Stomach (tissue), 9 donors: ENCODE results near the gene LEFTY1. TPM values are rescaled to one million over a fixed set of nuclear protein-coding genes. Genes with fewer than 3 reads are reported as not detected.
A peak's percentile ranks its signal among the peaks of the same experiment; 100 is the strongest.

Experiments used
- DNase-seq, 2 donors: peaks; one replicate each; pipeline versions ENCODE4 v3.0.0 to v3.0.0-alpha.2; 2013 to 2019
- H3K27ac ChIP-seq, 5 donors: fragments of 200-600 bp in 4 of 5; sonication (generic) in 4 of 5; one replicate each; pipeline ENCODE4 v1.5.1; 2013 to 2019; ENCODE audit warnings: mild to moderate bottlenecking in 1 of 5, moderate library complexity in 1 of 5
- H3K27me3 ChIP-seq, 3 donors: fragments of 200-600 bp; sonication (generic); one replicate each; pipeline ENCODE4 v1.5.1; 2017 to 2019; ENCODE audit warnings: mixed run types in 1 of 3
- H3K36me3 ChIP-seq, 4 donors: fragments of 200-600 bp; sonication (generic); 1 replicate in 3 of 4; 2 replicates in 1 of 4; pipeline ENCODE4 v1.5.1; 2016 to 2019
- H3K4me1 ChIP-seq, 4 donors: fragments of 200-600 bp; sonication (generic); one replicate each; pipeline ENCODE4 v1.5.1; 2016 to 2019
- H3K4me3 ChIP-seq, 4 donors: fragments of 200-600 bp; sonication (generic) in 3 of 4; one replicate each; pipeline ENCODE4 v1.5.1; 2016 to 2019; ENCODE audit warnings: mild to moderate bottlenecking in 1 of 4
- H3K9me3 ChIP-seq, 4 donors: fragments of 200-600 bp; sonication (generic); one replicate each; pipeline ENCODE4 v1.5.1; 2016 to 2019
- EP300 ChIP-seq: sonication (generic); formaldehyde crosslinking; IDR thresholded peaks from one replicate; pipeline ENCODE4 v1.6.1; 2017; ENCODE audit warnings: antibody characterized with exemption
- POLR2A ChIP-seq, 4 donors: fragments of 450-650 bp; IDR thresholded peaks; one replicate each; pipeline ENCODE4 v1.6.1; 2016; ENCODE audit warnings: antibody characterized with exemption in 4 of 4, control low read depth in 2 of 4, mild to moderate bottlenecking in 1 of 4, moderate library complexity in 1 of 4
- POLR2AphosphoS5 ChIP-seq, 3 donors: sonication (generic); formaldehyde crosslinking; IDR thresholded peaks; one replicate each; pipeline ENCODE4 v1.6.1; 2016; ENCODE audit warnings: antibody characterized with exemption in 3 of 3
- WGBS, 5 donors: extraction: QIAGEN DNeasy Blood & Tissue Kit in 3 of 5; methylation state at CpG; one replicate each; pipeline versions ENCODE4 v1.1.5 to v1.1.7; 2013 to 2018; 5-methylcytosine and 5-hydroxymethylcytosine counted together
- intact Hi-C: fragments of 100-400 bp; cut with DNase I; formaldehyde crosslinking; loops from one replicate; pipeline ENCODE4 v1.15.1; 2023; ENCODE audit warnings: low total_unique reads
- polyA plus RNA-seq, 3 donors: library from polyadenylated mRNA; stranded (reverse); fragments of 200-250 nt; gene quantifications; one replicate each; pipeline ENCODE4 v1.2.3, GENCODE V29; 2013
- total RNA-seq, 5 donors: library from RNA; depleted of rRNA; stranded (reverse); fragments of >200 nt; gene quantifications; one replicate each; pipeline versions ENCODE4 v1.1.0 to v1.2.3, GENCODE V29; 2014 to 2016
- TF ChIP-seq, protein P1 (sequence below), 7 experiments: fragments of 450-650 bp in 4 of 7; fragments of 200-600 bp in 3 of 7; sonication (generic) in 3 of 7; IDR thresholded peaks; one replicate each; pipeline ENCODE4 v1.5.1; 2016 to 2019; ENCODE audit warnings: antibody characterized with exemption in 7 of 7, control low read depth in 2 of 7, mild to moderate bottlenecking in 1 of 7
- donor health status: healthy with polysubstance abuse.
- donor health status: Bipolar disorder and iron deficiency.
- donor health status: healthy.

LEFTY1 gene
- total and polyA plus RNA-seq, 8 donors: 0.37 to 499 (median 0.61) TPM; not detected in 3

GRCh38 chr1:225921734-225922709 is 33.1 kb upstream of the LEFTY1 start:
- H3K4me3 ChIP-seq: peak overlapping the region in 1 of 4 donors; percentile 93
- intact Hi-C loops: no loop called here
- peaks cover 16 to 46% (median 41%) of the 10 kb centered on the region in 4 donors for H3K36me3 ChIP-seq
- DNase-seq: peak in 1 of 2 donors; percentile 41
- TF ChIP-seq EP300 (no peak), POLR2A (IDR thresholded peaks at IDR 0.05) (no peak), POLR2AphosphoS5 (IDR thresholded peaks at IDR 0.05) (no peak)
- TF ChIP-seq, protein P1, sequence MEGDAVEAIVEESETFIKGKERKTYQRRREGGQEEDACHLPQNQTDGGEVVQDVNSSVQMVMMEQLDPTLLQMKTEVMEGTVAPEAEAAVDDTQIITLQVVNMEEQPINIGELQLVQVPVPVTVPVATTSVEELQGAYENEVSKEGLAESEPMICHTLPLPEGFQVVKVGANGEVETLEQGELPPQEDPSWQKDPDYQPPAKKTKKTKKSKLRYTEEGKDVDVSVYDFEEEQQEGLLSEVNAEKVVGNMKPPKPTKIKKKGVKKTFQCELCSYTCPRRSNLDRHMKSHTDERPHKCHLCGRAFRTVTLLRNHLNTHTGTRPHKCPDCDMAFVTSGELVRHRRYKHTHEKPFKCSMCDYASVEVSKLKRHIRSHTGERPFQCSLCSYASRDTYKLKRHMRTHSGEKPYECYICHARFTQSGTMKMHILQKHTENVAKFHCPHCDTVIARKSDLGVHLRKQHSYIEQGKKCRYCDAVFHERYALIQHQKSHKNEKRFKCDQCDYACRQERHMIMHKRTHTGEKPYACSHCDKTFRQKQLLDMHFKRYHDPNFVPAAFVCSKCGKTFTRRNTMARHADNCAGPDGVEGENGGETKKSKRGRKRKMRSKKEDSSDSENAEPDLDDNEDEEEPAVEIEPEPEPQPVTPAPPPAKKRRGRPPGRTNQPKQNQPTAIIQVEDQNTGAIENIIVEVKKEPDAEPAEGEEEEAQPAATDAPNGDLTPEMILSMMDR (IDR thresholded peaks at IDR 0.05): no peak
- peak overlapping the region in 3 of 5 donors; percentile 25 to 99 (median 91) for H3K27ac ChIP-seq
- H3K4me1 ChIP-seq: peaks cover 20 to 52% (median 45%) of the 10 kb centered on the region in 4 donors
- 78 to 88% (median 86%) methylated on average over 15 to 23 of the region's 23 CpGs for WGBS, 5 donors
- H3K27me3 ChIP-seq: no peaks in the 10 kb centered on the region
- no peaks in the 10 kb centered on the region for H3K9me3 ChIP-seq

DNA sequence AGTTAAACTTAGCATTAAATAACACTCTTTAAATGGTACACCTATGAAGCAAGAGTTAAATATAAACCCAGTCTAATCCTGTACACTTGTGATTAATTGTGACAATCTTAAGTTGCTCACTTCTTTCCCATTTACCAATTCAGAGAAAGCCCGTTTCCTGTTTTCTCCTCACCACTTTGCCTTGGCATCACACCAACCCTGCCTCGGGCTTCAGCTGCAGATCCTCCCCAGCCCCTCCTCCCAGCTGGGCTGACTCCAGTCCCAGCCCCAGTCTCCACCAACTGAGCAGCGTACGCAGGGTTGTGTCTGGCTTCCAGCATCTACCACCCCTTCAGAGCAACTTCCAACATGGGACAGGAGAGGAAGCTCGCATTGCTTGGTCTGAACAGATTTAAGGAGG is 31.0 kb upstream of the LEFTY1 start:
- 11 to 23% (median 17%) methylated on average over 5 of the region's 5 CpGs for WGBS, 5 donors
- Histone ChIP-seq H3K4me3 (no peak overlapping the region), H3K36me3 (peaks cover 16 to 66% (median 60%) of the 10 kb centered on the region in 4 donors), H3K9me3 (no peaks in the 10 kb centered on the region), H3K27ac (peak overlapping the region; percentile 46 to 72 (median 64)), H3K27me3 (no peaks in the 10 kb centered on the region), H3K4me1 (peaks cover 20 to 49% (median 42%) of the 10 kb centered on the region in 4 donors)
- intact Hi-C loops: loop anchor here (10.0 kb wide), 2 partner anchors 135 to 445 kb away; no protein-coding TSS in a partner anchor
- TF ChIP-seq, protein P1 (IDR thresholded peaks at IDR 0.05): no peak
- no peak for TF ChIP-seq POLR2A (IDR thresholded peaks at IDR 0.05)
- peak in 2 of 3 donors; percentile 31 to 38 for TF ChIP-seq POLR2AphosphoS5 (IDR thresholded peaks at IDR 0.05)
- no peak for TF ChIP-seq EP300
- peak; percentile 85 for DNase-seq

GRCh38 chr1:225918280-225918679 is 29.3 kb upstream of the LEFTY1 start:
- TF ChIP-seq, protein P1 (IDR thresholded peaks at IDR 0.05): no peak
- TF ChIP-seq POLR2A (IDR thresholded peaks at IDR 0.05) (no peak), EP300 (no peak), POLR2AphosphoS5 (IDR thresholded peaks at IDR 0.05) (no peak)
- Histone ChIP-seq H3K36me3 (peaks cover 16 to 73% (median 68%) of the 10 kb centered on the region in 4 donors), H3K9me3 (no peaks in the 10 kb centered on the region), H3K4me3 (no peak overlapping the region), H3K4me1 (peaks cover 18 to 41% (median 33%) of the 10 kb centered on the region in 4 donors), H3K27ac (no peak overlapping the region), H3K27me3 (no peaks in the 10 kb centered on the region)
- no peak for DNase-seq
- intact Hi-C loops: loop anchor here (10.0 kb wide), 2 partner anchors 133 to 443 kb away; no protein-coding TSS in a partner anchor
- 87 to 95% (median 94%) methylated on average over 4 of the region's 4 CpGs for WGBS, 5 donors

- Histone ChIP-seq H3K36me3 (peaks cover 16 to 80% (median 72%) of the 10 kb centered on the region in 4 donors), H3K27ac (no peak overlapping the region), H3K4me1 (peaks cover 10 to 33% (median 25%) of the 10 kb centered on the region in 4 donors), H3K9me3 (no peaks in the 10 kb centered on the region), H3K4me3 (no peak overlapping the region), H3K27me3 (no peaks in the 10 kb centered on the region)
- 82 to 88% (median 85%) methylated on average over 5 of the region's 5 CpGs for WGBS, 5 donors
- intact Hi-C loops: loop anchor here (10.0 kb wide), 2 partner anchors 133 to 443 kb away; no protein-coding TSS in a partner anchor
- no peak for DNase-seq
- TF ChIP-seq POLR2A (IDR thresholded peaks at IDR 0.05) (no peak), EP300 (no peak), POLR2AphosphoS5 (IDR thresholded peaks at IDR 0.05) (no peak)
- TF ChIP-seq, protein P1 (IDR thresholded peaks at IDR 0.05): no peak
Measured at GRCh38 chr1:225917536-225917935, 28.6 kb upstream of the LEFTY1 start.
